ENCODE measurements around the gene STK17A. TPM values are rescaled to one million over a fixed set of nuclear protein-coding genes. Genes with fewer than 3 reads are reported as not detected.
"Not testable (repeated sequence)": the region's sequence is repeated elsewhere in the genome, so short reads cannot be mapped to it uniquely, and the experiment has no call there.

The STK17A gene
- polyA plus RNA-seq, 3 donors, result 16.2 to 27.5 (median 25.0) TPM

DNA sequence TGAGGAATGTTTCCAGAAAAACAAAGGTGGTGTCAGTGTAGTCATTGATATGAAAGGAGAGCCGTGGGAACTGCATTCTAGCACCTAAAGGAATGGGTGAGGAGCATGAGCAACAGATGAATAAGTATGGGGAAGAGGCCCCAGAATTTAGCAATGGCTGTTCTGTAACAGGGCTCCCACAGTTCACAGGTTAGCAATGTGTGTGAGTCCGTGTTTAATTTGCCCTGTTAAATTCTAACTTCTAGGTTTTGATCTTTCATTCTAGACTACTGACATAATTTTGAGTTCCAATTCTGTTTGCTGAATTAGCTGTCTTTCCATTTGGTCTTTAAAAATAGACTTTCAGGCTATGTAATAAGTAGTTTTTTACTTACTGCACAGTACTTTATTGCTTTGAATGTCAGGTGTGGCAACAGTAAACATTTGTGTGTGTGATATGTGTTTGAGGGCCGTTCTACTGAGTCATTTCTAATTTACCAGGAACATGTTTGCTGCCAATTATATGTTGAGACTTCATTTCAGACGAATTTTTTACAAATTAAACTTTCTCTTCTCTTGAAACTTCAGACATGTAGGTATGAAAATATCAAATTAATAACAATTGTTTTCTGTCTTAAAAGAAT lies 8.8 kb downstream of the STK17A start:
- DNase-seq, result no peak

DNA sequence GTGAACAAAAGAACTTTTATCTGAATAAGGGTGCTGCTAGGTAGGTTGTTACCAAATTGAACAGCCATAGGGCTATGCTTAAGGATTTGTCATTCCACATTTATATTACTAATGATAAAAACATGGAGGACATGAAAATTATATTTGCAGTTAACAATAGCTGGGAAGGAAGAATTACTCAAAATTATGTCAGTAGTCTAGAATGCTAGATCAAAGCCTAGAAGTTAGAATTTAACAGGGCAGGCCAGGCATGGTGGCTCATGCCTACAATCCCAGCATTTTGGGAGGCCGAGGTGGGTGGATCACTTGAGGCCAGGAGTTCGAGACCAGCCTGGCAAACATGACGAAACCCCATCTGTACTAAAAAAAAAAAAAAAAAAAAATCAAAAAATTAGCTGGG lies 9.4 kb downstream of the STK17A start:
- DNase-seq, result no peak

DNA sequence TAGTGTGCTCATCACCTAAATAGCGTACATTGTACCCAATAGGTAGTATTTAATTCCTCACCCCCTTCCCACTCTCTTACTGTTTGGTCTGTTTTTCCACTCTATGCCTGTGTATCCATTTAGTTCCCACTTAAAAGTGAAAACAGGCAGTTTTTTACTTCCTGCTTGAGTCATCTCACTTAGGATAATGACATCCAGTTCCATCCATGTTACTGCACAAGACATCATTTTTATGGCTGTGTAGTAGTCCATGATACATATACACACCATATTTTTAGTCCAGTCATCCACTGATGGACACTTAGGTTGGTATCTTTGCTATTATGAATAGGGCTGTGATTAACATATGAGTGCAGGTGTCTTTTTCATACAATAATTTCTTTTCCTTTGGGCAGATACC lies 10.1 kb downstream of the STK17A start:
- no peak for DNase-seq

DNA sequence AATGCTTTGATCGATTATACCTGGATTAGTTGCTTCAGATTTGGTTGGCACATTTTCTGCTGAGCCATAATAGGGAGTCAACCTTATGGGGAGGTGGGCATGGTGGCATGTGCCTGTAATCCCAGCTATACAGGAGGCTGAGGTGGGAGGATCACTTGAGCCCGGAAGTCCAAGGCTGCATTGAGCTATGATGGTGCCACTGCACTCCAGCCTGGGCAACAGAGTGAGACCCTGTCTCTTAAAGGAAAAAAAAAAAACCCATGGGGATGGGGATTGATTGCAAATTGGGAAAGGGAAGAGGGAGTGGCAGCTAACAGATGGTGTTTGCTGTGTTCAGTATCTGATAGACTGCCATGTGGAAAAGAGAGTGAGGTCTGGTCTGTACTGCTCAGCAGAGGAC lies 11.1 kb downstream of the STK17A start:
- no peak for DNase-seq

DNA sequence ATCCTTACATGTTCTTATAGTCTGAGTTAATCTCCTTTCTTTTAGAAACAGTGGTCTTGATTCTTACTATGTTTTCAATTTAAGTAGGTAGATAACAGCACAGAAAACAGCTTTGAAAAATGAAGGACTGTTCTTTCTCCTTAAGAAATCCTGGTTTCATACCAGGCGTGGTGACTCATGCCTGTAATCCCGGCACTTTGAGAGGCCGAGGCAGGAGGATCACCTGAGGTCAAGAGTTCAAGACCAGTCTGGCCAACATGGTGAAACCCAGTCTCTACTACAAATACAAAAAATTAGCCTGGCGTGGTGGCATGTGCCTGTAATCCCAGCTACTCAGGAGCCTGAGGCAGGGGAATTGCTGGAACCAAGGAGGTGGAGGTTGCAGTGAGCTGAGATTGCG lies 13.5 kb downstream of the STK17A start:
- DNase-seq, result not testable (repeated sequence)

DNA sequence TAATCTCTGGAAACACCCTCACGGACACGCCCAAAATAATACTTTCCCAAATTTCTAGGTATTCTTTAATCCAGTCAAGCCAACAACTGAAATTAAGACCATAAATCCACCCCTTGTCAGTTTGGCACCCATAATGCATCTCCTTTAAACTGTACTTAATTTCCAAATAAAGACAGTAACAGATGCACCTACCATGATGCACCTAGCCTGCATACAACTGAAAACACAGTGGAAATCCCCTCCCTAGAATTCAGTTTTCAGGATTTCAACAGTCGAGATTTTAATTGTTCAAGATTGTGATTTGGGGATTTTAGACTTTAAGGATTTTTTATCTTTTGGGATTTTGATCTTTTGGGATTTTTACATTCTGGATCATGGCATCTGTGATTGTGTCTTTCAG lies 17.1 kb downstream of the STK17A start:
- DNase-seq, result no peak

DNA sequence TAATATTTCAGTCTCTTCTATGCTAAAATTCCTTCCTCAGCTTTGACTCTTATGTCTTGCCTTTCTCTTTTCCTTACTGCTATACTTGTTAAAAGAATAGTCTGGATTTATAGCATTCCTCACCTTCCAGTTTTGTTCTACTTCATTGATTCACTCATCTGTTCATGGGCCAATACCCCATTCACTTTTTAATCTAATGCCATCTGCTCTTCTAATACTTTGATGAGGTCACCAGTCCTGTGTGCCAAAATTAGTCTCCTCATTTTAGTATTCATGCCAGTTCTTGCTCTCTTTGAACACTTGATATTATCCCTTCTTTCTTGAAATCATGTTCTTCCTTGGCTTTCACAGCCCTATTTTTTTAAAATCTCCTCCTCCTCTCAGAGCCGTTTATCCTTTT lies 19.3 kb downstream of the STK17A start:
- DNase-seq, result no peak

DNA sequence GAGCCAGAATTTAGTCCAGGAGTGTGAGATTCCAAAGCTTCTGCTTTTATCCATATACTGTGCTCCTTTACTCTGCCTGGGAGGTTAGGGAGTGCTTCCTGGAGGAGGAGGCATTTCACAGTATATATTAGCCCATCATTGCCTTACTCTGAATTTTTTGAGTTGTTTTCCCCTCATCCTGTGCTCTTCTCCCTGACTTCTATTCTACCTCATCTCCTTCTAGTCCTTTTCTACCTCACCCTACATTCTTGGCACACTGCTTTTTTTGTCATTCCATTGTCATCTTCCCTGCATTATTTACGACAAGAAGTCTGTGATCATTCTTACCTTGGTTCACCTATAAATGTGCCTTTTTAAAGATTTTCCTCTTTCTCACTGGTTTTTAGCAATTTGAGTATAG lies 21.3 kb downstream of the STK17A start:
- no peak for DNase-seq

DNA sequence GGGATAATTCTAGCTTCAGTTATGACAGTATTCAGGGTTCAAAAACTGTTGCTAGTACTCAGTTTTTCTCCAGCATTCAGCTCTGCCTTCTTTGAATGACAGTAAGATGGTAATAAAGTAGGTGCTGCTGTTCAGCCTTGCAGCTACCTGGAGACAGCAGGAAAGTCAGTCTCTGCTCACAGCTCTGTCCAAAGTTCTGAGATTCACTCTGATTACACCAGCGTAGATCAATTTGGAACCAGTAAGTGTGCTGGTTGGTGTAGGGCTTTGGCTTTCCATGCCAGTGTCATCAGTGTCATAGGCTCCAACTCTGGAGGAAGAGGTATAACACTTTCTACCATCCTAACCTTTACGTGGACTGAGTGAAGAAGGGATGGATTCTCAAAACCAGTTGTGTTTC lies 26.2 kb downstream of the STK17A start:
- no peak for DNase-seq

DNA sequence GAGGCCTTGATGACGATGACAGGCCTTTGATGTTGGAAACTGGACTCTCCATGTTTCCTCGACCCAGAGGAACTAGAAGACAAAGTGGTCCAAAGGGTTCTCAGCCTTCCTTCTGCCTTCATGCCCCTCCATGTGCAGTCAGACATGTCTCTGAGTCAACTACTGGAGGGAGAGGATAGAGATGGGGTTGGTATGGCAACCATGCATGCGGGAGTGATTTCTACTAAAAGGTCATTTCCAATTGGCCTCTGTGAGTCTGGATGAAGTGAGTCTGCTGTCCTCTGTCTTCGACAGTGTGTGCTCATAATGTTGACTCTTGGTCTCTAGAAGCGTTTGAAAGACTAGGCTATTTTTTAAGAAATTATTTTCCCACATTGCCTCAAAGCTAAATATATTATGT lies 29.2 kb downstream of the STK17A start:
- no peak for DNase-seq

DNA sequence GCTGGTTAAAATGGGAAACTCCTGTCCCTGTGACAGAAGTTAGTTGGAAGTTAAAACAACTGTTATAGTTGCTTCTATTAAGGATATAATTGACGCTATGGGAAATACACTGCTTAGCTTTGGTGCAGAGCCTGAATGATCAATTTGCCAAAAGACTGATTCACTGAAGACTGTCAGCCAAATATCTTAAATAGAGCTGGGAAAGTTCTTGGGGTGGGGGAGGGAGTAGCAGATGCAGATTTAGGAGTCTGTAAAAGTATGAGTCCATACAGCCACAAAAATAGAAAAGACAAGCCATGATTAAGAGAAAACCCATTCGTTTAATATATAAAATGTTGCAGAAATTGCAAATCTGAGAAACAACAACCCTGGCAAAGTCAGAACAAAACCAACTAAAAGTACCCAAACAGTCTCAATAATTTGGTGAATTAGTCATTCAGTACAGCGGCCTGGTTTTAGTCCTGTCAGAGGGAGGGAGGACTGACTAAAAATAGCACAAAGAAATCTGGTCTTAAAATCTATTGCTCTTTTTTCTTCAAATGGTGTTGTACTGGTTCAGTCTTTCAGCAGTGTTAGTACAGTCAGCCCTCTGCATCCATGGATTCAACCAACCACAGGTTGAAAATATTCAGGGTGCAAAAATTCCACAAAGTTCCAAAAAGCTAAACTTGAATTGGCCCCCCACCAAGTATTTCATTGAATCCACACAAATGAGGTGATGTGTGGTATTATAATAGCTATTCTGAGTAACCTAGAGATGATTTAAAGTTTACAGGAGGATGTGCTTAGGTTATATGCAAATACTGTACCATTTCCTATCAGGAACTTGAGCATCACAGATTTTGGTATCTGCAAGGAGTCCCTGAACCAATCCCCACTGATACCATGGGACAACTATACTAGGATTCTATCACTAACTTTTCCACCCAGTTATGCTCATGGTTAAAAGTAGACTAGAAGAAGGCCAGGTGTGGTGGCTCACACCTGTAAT lies 30.0 kb downstream of the STK17A start:
- DNase-seq, result no peak

DNA sequence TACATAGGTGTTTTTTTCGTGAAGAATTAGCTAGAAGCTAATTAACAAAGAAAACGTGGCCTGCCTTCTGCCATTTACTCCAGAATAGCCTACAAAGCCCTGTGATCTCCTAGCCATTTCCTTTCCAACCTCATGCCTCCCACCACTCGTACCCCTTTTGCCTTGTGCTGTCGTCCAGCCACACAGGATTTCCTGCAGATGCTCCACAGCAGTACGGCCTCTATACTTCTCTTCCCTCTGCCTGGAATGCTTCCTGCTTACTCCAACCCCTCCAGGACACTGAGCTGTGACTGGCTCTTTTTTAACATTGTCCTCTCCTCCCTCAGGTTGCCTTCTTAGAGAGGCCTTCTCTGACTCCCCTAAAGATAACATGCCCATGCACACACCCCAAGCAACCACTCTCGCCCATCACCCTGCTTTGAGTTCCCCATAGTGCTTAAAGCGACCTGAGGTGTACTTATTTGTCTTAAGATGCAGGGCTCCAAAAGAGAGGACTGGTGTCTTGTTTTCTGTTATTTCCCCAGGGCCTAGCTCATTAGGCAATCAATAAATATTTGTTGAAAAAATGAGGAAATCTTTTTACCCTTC lies 32.7 kb downstream of the STK17A start:
- no peak for DNase-seq

DNA sequence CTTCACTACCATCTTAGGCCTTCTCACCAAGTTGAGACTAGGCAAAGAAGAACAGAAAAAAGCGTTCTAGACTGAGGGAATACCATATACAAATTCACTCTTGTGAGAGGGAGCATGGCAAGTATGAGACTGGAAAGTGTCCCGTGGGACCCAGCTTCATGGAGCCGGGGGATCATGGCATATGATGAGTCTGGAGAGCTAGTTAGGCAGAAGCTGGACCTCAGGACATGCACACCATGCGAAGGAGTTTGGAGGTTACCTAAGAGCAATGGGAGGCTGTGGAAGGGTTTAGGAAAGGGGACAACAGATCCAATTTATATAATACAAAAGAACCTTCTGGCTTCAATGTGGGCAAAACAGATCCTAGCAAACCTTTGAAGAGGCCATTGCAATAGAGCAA lies 34.1 kb downstream of the STK17A start:
- DNase-seq, result no peak

DNA sequence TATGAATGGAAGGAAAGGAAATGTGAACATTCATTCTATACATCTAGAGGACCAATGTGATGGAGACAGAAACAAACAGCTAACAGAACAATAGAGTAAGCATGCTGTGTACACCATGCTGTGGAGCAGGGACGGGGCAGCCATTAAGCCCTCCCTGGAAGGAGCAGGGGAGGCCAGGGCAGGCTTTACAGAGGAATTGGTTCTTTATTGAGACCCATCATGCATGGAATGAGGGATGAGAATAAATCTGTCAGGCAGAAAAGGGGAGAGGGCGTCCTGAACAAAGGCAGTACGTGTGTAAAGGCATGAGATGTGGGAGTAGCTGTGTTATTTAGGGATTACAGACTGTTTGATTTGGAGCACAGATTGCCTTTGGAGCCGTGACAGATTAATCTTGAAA lies 35.2 kb downstream of the STK17A start:
- peak; percentile 26 for DNase-seq

DNA sequence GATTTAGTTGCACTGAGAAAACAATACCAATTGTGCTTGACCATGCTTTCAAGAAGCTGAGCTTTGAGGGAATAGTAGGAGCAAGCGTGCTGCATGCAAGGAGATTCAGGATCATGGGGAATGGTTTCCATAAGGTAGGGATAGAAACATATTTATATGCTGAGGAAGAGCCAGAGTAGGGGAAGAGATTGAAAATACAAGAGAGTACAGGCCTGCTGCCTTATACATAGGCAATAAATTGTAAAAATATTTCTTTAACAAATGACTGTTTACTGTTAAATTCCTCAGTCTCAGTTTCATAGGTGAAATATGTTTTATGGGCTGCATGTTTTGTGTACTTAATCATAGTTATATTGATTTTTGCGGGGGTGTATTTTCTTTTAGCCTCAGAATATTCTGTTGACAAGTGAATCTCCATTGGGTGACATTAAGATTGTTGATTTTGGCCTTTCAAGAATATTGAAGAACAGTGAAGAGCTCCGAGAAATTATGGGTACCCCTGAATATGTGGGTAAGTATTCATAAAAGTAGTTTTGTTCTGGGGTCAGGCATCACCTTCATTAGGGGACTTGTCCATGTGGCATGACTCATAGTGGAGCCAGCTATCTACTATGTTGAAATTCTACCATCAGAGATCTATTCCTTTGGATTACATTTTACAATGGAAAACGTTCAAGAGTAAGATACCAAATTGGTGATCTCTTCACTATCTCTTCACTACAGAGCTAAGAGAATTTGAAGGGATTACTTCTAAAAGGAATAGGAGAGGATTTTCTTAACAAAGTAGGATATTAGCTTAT lies 36.5 kb downstream of the STK17A start:
- no peak for DNase-seq

DNA sequence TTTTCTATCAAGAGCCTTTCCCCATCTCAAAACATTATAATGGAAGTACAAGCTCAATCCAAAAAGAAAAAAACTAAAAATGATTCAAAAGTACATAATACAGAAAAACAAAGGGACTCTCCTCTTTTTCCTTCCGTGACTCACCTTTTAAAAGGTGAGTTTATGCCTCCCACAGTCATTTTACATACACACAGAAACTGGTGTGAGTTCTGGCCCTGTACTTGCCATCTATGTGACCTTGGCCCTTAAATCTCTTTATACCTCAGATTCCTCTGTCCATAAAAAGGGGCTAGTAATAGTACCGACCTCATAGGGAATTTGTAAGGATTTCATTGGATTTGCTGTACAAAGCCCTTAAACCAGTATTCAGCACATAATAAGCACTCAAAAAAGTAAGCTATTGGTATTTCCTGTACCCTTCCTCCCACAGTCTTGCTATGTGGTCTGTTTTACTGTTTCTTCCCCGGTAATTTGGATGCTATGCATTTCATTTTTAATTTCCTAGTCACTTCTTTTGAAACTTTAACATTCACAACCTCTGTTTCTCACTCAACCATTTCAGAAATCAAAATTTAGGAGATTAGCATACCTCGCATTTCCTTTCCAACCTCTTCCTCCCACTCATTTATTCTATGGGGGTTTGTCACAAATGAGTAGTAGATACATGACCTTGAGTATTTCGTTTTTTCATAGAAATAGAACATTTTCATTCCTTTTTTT lies 39.0 kb downstream of the STK17A start:
- DNase-seq, result no peak

DNA sequence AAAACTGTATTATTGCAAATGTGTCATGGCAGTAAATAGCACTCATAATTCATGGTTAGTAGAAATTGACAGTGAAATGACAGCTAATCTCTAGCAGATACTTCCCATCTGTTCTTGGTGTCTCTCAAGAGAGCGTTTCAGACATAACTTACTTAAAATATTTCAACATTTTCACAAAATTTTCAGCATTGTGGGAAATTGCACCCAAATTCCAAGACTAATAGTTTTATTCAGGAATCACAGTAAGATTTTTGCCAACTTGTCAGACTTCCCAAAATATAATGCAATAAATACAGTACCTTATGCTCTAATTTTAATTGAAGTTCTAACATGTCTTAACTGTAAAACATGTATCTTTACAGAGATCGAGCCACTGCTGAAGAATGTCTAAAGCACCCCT lies 41.2 kb downstream of the STK17A start:
- no peak for DNase-seq

DNA sequence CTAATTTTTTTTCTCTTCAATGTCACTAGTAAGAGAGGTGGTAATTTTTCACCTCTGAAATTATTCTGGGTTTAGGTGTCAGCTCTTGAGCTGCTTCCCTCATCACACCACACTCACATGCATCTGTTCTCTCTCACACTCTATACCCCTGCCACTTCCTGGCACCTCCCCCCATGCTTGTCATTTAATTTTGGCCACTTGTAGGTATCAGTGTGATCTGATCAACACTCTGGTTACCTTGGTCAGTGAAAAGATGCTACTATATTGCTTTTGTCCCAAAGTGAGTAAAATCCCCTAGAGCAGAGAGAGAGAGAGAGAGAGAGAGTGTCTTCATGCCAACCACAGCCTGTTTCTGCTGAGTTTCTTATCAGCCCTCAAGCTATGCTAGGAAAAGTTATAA lies 42.5 kb downstream of the STK17A start:
- no peak for DNase-seq

DNA sequence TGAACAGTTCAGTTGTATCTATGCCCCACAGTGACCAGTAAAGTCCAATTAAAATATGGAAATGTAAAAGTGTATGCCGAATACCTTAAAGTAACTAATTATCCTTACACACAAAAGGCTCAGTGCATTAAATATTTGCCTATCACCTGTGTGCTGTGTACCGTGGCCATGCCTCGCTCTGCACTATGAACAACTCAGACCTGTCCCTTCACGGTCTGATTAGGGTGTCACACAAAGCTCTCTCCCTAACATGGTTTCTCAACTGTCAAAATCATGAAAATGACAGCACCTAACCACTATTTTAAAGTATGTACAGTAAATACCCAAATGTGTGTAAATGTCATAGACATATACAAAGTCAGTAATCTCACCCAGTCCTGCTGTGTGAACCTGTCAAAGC lies 43.1 kb downstream of the STK17A start:
- DNase-seq, result no peak

DNA sequence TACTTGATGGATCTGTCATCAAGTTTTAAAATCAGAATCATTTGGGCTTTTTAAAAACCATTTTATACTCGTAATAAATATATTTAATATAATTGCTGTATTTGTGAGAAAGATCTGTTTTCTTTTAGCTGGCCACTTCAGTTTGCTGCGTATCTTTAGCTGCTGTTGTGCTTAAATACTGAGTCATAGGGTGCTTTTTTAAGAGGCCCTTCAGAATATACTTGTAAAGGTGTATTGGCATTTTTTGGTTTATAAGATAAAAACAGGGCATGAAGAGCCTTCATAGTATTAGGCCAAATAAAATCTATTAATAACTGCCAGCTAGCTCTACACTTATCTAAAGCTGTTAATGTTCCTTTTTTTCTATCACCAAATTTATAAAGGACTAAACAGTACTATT lies 43.8 kb downstream of the STK17A start:
- DNase-seq, result no peak

DNA sequence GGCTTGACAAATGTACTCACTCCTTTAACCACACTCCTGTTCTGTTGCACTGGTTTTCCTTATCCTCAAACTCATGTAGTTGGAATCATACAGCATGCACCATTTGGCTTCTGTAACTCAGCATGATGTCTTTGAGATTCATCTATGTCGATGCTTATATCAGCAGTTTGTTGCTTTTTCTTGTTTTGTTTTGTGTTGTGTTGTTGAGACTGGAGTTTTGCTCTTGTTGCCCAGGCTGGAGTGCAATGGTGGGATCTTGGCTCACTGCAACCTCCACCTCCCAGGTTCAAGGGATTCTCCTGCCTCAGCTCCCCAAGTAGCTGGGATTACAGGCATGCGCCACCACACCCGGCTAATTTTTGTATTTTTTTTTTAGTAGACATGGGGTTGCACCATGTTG lies 44.9 kb downstream of the STK17A start:
- not testable (repeated sequence) for DNase-seq

DNA sequence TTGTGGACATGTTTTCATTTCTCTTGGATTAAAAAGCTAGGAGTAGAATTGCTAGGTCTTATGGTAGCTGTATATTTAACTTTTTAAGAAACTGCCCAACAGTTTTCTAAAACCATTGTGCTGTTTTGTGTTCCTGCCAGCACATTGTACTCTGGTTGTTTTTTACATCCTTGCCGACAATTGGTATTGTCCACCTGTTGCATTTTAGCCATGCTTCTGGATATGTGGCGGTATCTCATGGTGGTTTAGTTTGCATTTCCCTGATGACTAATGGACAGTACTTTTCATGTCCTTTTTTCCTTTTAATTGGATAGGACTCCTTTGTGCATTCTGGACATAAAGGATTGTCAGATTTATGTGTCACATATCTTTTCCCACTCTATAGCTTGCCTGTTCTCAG lies 45.5 kb downstream of the STK17A start:
- no peak for DNase-seq
